K562 (cell line): Measurements from ENCODE around the gene NCAPG2. TPM values are rescaled to one million over a fixed set of nuclear protein-coding genes. Genes with fewer than 3 reads are reported as not detected.
A peak's percentile ranks its signal among the peaks of the same experiment; 100 is the strongest.

Experiments used
- ATAC-seq: fragments of 200-7000 bp; cut with Tn5 transposase; 3 replicates; pipeline ENCODE4 v1.9.1; 2020; ENCODE audit warnings: moderate library complexity
- BruUV-seq: library from RNA; stranded (reverse); fragments of 400-500 nt; replicated peaks from 2 replicates; lab custom pipeline; 2021; lab: Mats Ljungman, UMichigan
- CTCF ChIA-PET: fragments of 300-600 bp; formaldehyde crosslinking; extraction: SDS; loops from one replicate; lab custom pipeline; 2021; ENCODE audit warnings: low intra/inter-chr PET ratio; lab: Yijun Ruan, JAX
- POLR2A ChIA-PET: fragments of 300-600, 350-650 bp; sonication (Branson Sonifier 250); formaldehyde crosslinking; extraction: SDS; loops from one replicate; lab custom pipeline; 2021; ENCODE audit warnings: antibody characterized with exemption, inconsistent platforms; lab: Yijun Ruan, JAX
- DNase-seq, 4 experiments: peaks; one replicate each; pipeline versions ENCODE4 v3.0.0 to v3.0.0-alpha.2; 2011 to 2018; ENCODE audit warnings: low spot score in 3 of 4, mixed read lengths in 3 of 4; ENCODE audit errors: extremely low read depth in 1 of 4
- FAIRE-seq: peaks from 2 replicates; lab custom pipeline; 2011; peaks lifted over from hg19 to GRCh38; lab: Jason Lieb, UNC
- H2AFZ ChIP-seq: 2 replicates; pipeline ENCODE4 v1.6.0; 2011; ENCODE audit warnings: low read depth, low read length, control low read depth, inconsistent platforms
- H3K27ac ChIP-seq: fragments of 200-600 bp; 3 replicates; pipeline ENCODE4 v1.8.0; 2011; ENCODE audit warnings: low read depth, mild to moderate bottlenecking, control low read depth, inconsistent platforms, low read length, moderate library complexity, mixed read lengths; ENCODE audit errors: extremely low read depth
- H3K27me3 ChIP-seq, 2 experiments: fragments of 300-600 bp in 1 of 2; 2 replicates in 1 of 2; 3 replicates in 1 of 2; pipeline versions ENCODE4 v1.6.0 to v1.8.0; 2011; ENCODE audit warnings: inconsistent platforms in 2 of 2, low read length in 2 of 2, mild to moderate bottlenecking in 1 of 2, mixed read lengths in 1 of 2, moderate library complexity in 1 of 2; ENCODE audit not compliant: control insufficient read depth in 2 of 2, insufficient read depth in 2 of 2
- H3K36me3 ChIP-seq: fragments of 300-600 bp; 3 replicates; pipeline ENCODE4 v1.8.0; 2011; ENCODE audit warnings: mild to moderate bottlenecking, low read length, inconsistent platforms; ENCODE audit not compliant: control insufficient read depth, insufficient read depth
- H3K4me1 ChIP-seq, 2 experiments: fragments of 200-600 bp in 1 of 2; replicated peaks in 1 of 2; 2 replicates in 1 of 2; 3 replicates in 1 of 2; pipeline versions ENCODE4 v1.5.1 to v1.8.0; 2011; ENCODE audit warnings: inconsistent platforms in 2 of 2, low read length in 2 of 2, mild to moderate bottlenecking in 1 of 2, mixed read lengths in 1 of 2, moderate library complexity in 1 of 2; ENCODE audit not compliant: control insufficient read depth in 2 of 2, insufficient read depth in 2 of 2
- H3K4me2 ChIP-seq: 2 replicates; pipeline ENCODE4 v1.6.1; 2011; ENCODE audit warnings: low read length, control low read depth, inconsistent platforms, mixed read lengths; ENCODE audit not compliant: insufficient read depth
- H3K4me3 ChIP-seq: fragments of 200-600 bp; sonication (generic), shearing (Covaris generic); 2 replicates; pipeline ENCODE4 v1.5.1; 2016; ENCODE audit warnings: control low read depth, inconsistent platforms
- H3K79me2 ChIP-seq: fragments of 200-600 bp; 3 replicates; pipeline ENCODE4 v1.8.0; 2011; ENCODE audit warnings: low read length, inconsistent platforms; ENCODE audit not compliant: control insufficient read depth, insufficient read depth
- H3K9ac ChIP-seq, 2 experiments: 2 replicates each; pipeline versions ENCODE4 v1.6.0 to v1.6.1; 2011; ENCODE audit warnings: low read depth in 2 of 2, low read length in 2 of 2, control low read depth in 1 of 2, inconsistent platforms in 1 of 2, mild to moderate bottlenecking in 1 of 2, mixed read lengths in 1 of 2; ENCODE audit not compliant: insufficient read depth in 1 of 2
- H3K9me1 ChIP-seq: one replicate; pipeline ENCODE4 v1.6.0; 2011; ENCODE audit warnings: inconsistent platforms, mild to moderate bottlenecking, low read length, moderate library complexity; ENCODE audit not compliant: control insufficient read depth, insufficient read depth
- H3K9me3 ChIP-seq: replicated peaks from 2 replicates; pipeline ENCODE4 v1.5.1; 2011; ENCODE audit warnings: low read depth, low read length, inconsistent platforms; ENCODE audit not compliant: control insufficient read depth, insufficient read depth
- H4K20me1 ChIP-seq: replicated peaks from 2 replicates; pipeline ENCODE4 v1.6.1; 2011; ENCODE audit warnings: low read length, inconsistent platforms, mixed read lengths; ENCODE audit not compliant: control insufficient read depth, insufficient read depth
- FOXJ2 ChIP-seq: fragments of 200-800 bp; sonication (Bioruptor generic); IDR thresholded peaks from 2 replicates; pipeline ENCODE4 v1.6.1; 2016; ENCODE audit warnings: missing genetic modification characterization, missing compliant biosample characterization
- HDAC8 ChIP-seq: fragments of 450-650 bp; IDR thresholded peaks from 2 replicates; pipeline ENCODE4 v1.6.1; 2016; ENCODE audit warnings: mild to moderate bottlenecking, missing genetic modification characterization, moderate library complexity, missing compliant biosample characterization
- KDM4B ChIP-seq, 2 experiments: fragments of 450-650 bp in 1 of 2; sonication (generic) in 1 of 2; IDR thresholded peaks; 2 replicates each; pipeline ENCODE4 v1.6.1; 2016 to 2017; ENCODE audit warnings: borderline replicate concordance in 2 of 2, antibody characterized with exemption in 1 of 2, low read depth in 1 of 2, mild to moderate bottlenecking in 1 of 2
- RBM25 ChIP-seq: fragments of 200-400 bp; formaldehyde crosslinking; IDR thresholded peaks from 2 replicates; pipeline ENCODE4 v1.6.1; 2018; ENCODE audit warnings: low read length, low read depth, moderate library complexity; ENCODE audit not compliant: severe bottlenecking
- TEAD1 ChIP-seq, 2 experiments: fragments of 450-650 bp in 1 of 2; sonication (generic) in 1 of 2; formaldehyde crosslinking; IDR thresholded peaks; 2 replicates each; pipeline versions ENCODE4 v1.4.0 to v1.8.0; 2020 to 2022; ENCODE audit warnings: mild to moderate bottlenecking in 2 of 2, missing genetic modification reagents in 1 of 2
- ZNF699 ChIP-seq: fragments of 250-450 bp; sonication (Bioruptor Pico); IDR thresholded peaks from 2 replicates; pipeline ENCODE4 v1.8.0; 2021; ENCODE audit warnings: mild to moderate bottlenecking, moderate library complexity; ENCODE audit not compliant: insufficient replicate concordance
- WGBS: fragments of 100-300 bp; shearing (Covaris generic); methylation state at CpG from one replicate; pipeline ENCODE4 v1.1.6; 2016; ENCODE audit warnings: low coverage, mixed read lengths; ENCODE audit not compliant: insufficient coverage; ENCODE audit errors: missing lambda C conversion rate; 5-methylcytosine and 5-hydroxymethylcytosine counted together
- in situ Hi-C: fragments of 300-500 bp; cut with MboI; formaldehyde crosslinking; loops from 4 replicates; pipeline ENCODE4 v1.15.0; 2018; ENCODE audit warnings: inconsistent platforms, mixed read lengths
- intact Hi-C: fragments of 100-400 bp; cut with micrococcal nuclease; formaldehyde crosslinking; loops from 2 replicates; pipeline ENCODE4 v1.14.2; 2022
- polyA plus RNA-seq, 8 experiments: library from polyadenylated mRNA; depleted of rRNA in 4 of 8; stranded (reverse) in 5 of 8; unstranded in 3 of 8; fragments of >200 nt; fragmentation: Nextera tagmentation in 2 of 8; fragmentation: Illumina TruSeq in 1 of 8; extraction: Ambion mirVana in 2 of 8; extraction: Trizol in 1 of 8; gene quantifications; 2 replicates each; pipeline versions ENCODE4 v1.2.1 to v1.2.3, GENCODE V29; 2011 to 2014; ENCODE audit warnings: inconsistent platforms in 1 of 8, missing spikeins in 1 of 8
- total RNA-seq, 7 experiments: library from RNA; depleted of rRNA in 6 of 7; stranded (reverse); fragments of >200 nt in 6 of 7; fragmentation: Illumina TruSeq in 2 of 7; extraction: Trizol in 2 of 7; gene quantifications; 2 replicates each; pipeline versions ENCODE4 v1.2.1 to v1.2.3, GENCODE V29; 2011 to 2021; ENCODE audit warnings: low replicate concordance in 1 of 7
- TF ChIP-seq, protein P1 (sequence below), 2 experiments: fragments of 450-650 bp; conservative IDR thresholded peaks; 2 replicates each; pipeline ENCODE4 v1.6.1; 2017; ENCODE audit warnings: mild to moderate bottlenecking in 2 of 2, moderate library complexity in 2 of 2

Gene NCAPG2
- total and polyA plus RNA-seq, 9 of the 15 experiments (the other 6 are each of a cell fraction or from before 2014, with no cell fraction given), result 21.5 to 127 (median 86.1) TPM

DNA sequence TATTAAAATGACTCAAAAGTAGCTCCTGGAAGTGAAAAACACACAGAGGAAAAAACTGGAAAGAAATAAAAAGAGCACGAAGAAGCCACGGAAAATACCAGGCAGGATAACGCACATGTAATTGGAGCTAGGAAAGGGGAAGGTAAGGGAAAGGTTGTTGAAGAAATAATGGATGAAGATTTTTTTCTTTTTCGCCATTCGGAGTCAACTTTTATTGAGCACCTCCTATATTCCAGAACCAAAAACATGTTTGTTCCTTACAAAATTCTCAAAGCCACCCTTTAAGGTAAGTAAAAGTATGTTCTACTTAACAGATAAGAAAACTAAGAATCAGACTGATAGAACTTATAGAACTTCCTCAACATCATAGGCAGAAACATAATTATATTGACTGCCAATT is 84.2 kb downstream of the NCAPG2 start:
- no peak for TF ChIP-seq FOXJ2
- TF ChIP-seq TEAD1 (CRISPR knock-in tag; IDR thresholded peaks at IDR 0.05), result no peak
- TF ChIP-seq RBM25, result peak; percentile 74
- TF ChIP-seq HDAC8 (tag), result no peak
- no peak for TF ChIP-seq KDM4B (IDR thresholded peaks at IDR 0.05; ENCODE audit: borderline replicate concordance in 2 of 2, low read depth in 1 of 2)
- TF ChIP-seq ZNF699 (CRISPR knock-in tag), result no peak
- TF ChIP-seq, protein P1, sequence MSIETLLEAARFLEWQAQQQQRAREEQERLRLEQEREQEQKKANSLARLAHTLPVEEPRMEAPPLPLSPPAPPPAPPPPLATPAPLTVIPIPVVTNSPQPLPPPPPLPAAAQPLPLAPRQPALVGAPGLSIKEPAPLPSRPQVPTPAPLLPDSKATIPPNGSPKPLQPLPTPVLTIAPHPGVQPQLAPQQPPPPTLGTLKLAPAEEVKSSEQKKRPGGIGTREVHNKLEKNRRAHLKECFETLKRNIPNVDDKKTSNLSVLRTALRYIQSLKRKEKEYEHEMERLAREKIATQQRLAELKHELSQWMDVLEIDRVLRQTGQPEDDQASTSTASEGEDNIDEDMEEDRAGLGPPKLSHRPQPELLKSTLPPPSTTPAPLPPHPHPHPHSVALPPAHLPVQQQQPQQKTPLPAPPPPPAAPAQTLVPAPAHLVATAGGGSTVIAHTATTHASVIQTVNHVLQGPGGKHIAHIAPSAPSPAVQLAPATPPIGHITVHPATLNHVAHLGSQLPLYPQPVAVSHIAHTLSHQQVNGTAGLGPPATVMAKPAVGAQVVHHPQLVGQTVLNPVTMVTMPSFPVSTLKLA (conservative IDR thresholded peaks at IDR 0.05), result 0 out of 4 replicates have a peak, but pooled peaks of 1 of the 2 experiments have one; percentile 15
- H3K9me1 ChIP-seq, result no peaks in the 10 kb centered on the region
- H3K36me3 ChIP-seq, result peaks cover 42% of the 10 kb centered on the region; the same call in 2 of the 3 replicates
- no peaks in the 10 kb centered on the region for H4K20me1 ChIP-seq
- ChIA-PET CTCF (no interaction called here), POLR2A (no interaction called here)
- DNase-seq, result no peak
- intact Hi-C loops (no loop called here), in situ Hi-C loops (no loop called here)
- no peaks in the 10 kb centered on the region for H3K27me3 ChIP-seq
- BruUV-seq, result no TSS peak
- no peak overlapping the region for H3K4me2 ChIP-seq
- ATAC-seq, result no peak
- H2AFZ ChIP-seq, result no peak overlapping the region
- H3K9ac ChIP-seq, result no peak overlapping the region
- H3K4me1 ChIP-seq, result peaks cover 14 to 18% of the 10 kb centered on the region in 2 experiments
- H3K9me3 ChIP-seq, result no peaks in the 10 kb centered on the region
- H3K4me3 ChIP-seq, result no peak overlapping the region
- no peaks in the 10 kb centered on the region; the same call in 1 of the 3 replicates for H3K79me2 ChIP-seq
- FAIRE-seq, result no peak
- H3K27ac ChIP-seq, result no peak overlapping the region
- WGBS, result 91% methylated on average over 5 of the region's 5 CpGs
